HepG2 (cell line): ENCODE data around the gene NELFB. TPM values are rescaled to one million over a fixed set of nuclear protein-coding genes. Genes with fewer than 3 reads are reported as not detected.
A peak's percentile ranks its signal among the peaks of the same experiment; 100 is the strongest.

Experiments
- BCL6 ChIP-seq: IDR thresholded peaks from 2 replicates; pipeline ENCODE4 v1.6.1; 2016; ENCODE audit warnings: missing genetic modification reagents, missing compliant biosample characterization
- CBX2 ChIP-seq, 2 experiments: fragments of 200-600 bp in 1 of 2; sonication (generic); formaldehyde crosslinking in 1 of 2; IDR thresholded peaks; 2 replicates each; pipeline versions ENCODE4 v1.7.0 to v1.8.1; 2018 to 2022; ENCODE audit warnings: low read depth in 2 of 2, low read length in 1 of 2, mild to moderate bottlenecking in 1 of 2, missing genetic modification reagents in 1 of 2
- CCDC6 ChIP-seq: sonication (generic); formaldehyde crosslinking; IDR thresholded peaks from 2 replicates; pipeline ENCODE4 v1.8.1; 2022; ENCODE audit warnings: mild to moderate bottlenecking, missing genetic modification reagents, moderate library complexity
- DDIT3 ChIP-seq: sonication (generic); formaldehyde crosslinking; IDR thresholded peaks from 2 replicates; pipeline ENCODE4 v1.4.0; 2020; ENCODE audit warnings: mild to moderate bottlenecking, missing genetic modification reagents
- HES4 ChIP-seq: sonication (generic); formaldehyde crosslinking; IDR thresholded peaks from 2 replicates; pipeline ENCODE4 v1.9.0; 2021; ENCODE audit warnings: mild to moderate bottlenecking, missing genetic modification reagents, borderline replicate concordance
- HMGXB4 ChIP-seq, 2 experiments: sonication (generic) in 1 of 2; formaldehyde crosslinking in 1 of 2; IDR thresholded peaks; 2 replicates each; pipeline versions ENCODE4 v1.4.0 to v1.6.1; 2018 to 2020; ENCODE audit warnings: missing genetic modification reagents in 2 of 2, borderline replicate concordance in 1 of 2, low read depth in 1 of 2, mild to moderate bottlenecking in 1 of 2, missing biosample characterization in 1 of 2
- HNF4A ChIP-seq: sonication (generic); formaldehyde crosslinking; IDR thresholded peaks from 2 replicates; pipeline ENCODE4 v1.4.0; 2020; ENCODE audit warnings: missing genetic modification reagents
- HNRNPH1 ChIP-seq: fragments of 200-400 bp; formaldehyde crosslinking; optimal IDR thresholded peaks from 2 replicates; pipeline ENCODE3; 2017; ENCODE audit warnings: mild to moderate bottlenecking, low read depth, low read length
- HNRNPLL ChIP-seq: fragments of 200-400 bp; formaldehyde crosslinking; IDR thresholded peaks from 2 replicates; pipeline ENCODE4 v1.6.1; 2017; ENCODE audit warnings: mild to moderate bottlenecking, low read depth, low read length; ENCODE audit not compliant: poor library complexity, severe bottlenecking
- KDM5B ChIP-seq: sonication (generic); formaldehyde crosslinking; IDR thresholded peaks from 2 replicates; pipeline ENCODE4 v1.4.0; 2020; ENCODE audit warnings: missing genetic modification reagents, mild to moderate bottlenecking, borderline replicate concordance
- LCORL ChIP-seq, 2 experiments: fragments of 450-650 bp in 1 of 2; sonication (generic) in 1 of 2; formaldehyde crosslinking in 1 of 2; IDR thresholded peaks; 2 replicates each; pipeline versions ENCODE4 v1.5.0 to v1.6.1; 2017 to 2020; ENCODE audit warnings: antibody characterized with exemption in 1 of 2, missing genetic modification reagents in 1 of 2
- MAFF ChIP-seq: IDR thresholded peaks from 2 replicates; pipeline ENCODE4 v1.6.1; 2011; ENCODE audit warnings: low read depth, low read length, improper control_type of control experiment
- MLX ChIP-seq: IDR thresholded peaks from 2 replicates; pipeline ENCODE4 v1.6.1; 2016
- NONO ChIP-seq, 2 experiments: fragments of 450-650 bp in 1 of 2; sonication (generic) in 1 of 2; formaldehyde crosslinking in 1 of 2; IDR thresholded peaks in 1 of 2; conservative IDR thresholded peaks in 1 of 2; 2 replicates each; pipeline versions ENCODE4 v1.6.1 to v1.8.0; 2017 to 2022; ENCODE audit warnings: mild to moderate bottlenecking in 1 of 2, missing genetic modification reagents in 1 of 2, moderate library complexity in 1 of 2
- NR1H2 ChIP-seq: sonication (generic); formaldehyde crosslinking; IDR thresholded peaks from 2 replicates; pipeline ENCODE4 v1.8.1; 2022; ENCODE audit warnings: low read depth, missing genetic modification reagents, borderline replicate concordance
- PRPF4 ChIP-seq: fragments of 200-400 bp; formaldehyde crosslinking; IDR thresholded peaks from 2 replicates; pipeline ENCODE4 v1.6.1; 2016; ENCODE audit warnings: low read length, low read depth; ENCODE audit not compliant: poor library complexity, severe bottlenecking
- RCOR2 ChIP-seq: IDR thresholded peaks from 2 replicates; pipeline ENCODE4 v1.6.1; 2016; ENCODE audit warnings: missing biosample characterization, missing genetic modification reagents
- SP140L ChIP-seq: sonication (generic); formaldehyde crosslinking; IDR thresholded peaks from 2 replicates; pipeline ENCODE4 v1.4.0; 2020; ENCODE audit warnings: missing genetic modification reagents, borderline replicate concordance
- SRSF4 ChIP-seq: fragments of 200-400 bp; formaldehyde crosslinking; IDR thresholded peaks from one replicate; pipeline ENCODE4 v1.6.1; 2018; ENCODE audit warnings: mild to moderate bottlenecking, low read depth, low read length, moderate library complexity; ENCODE audit not compliant: poor library complexity, severe bottlenecking
- TAF1 ChIP-seq: sonication (generic); formaldehyde crosslinking; IDR thresholded peaks from 2 replicates; pipeline ENCODE4 v1.4.0; 2020; ENCODE audit warnings: missing genetic modification reagents
- THAP11 ChIP-seq: IDR thresholded peaks from 2 replicates; pipeline ENCODE4 v1.6.1; 2016; ENCODE audit warnings: missing biosample characterization, missing genetic modification reagents
- ZFYVE20 ChIP-seq: sonication (generic); formaldehyde crosslinking; IDR thresholded peaks from 2 replicates; pipeline ENCODE4 v1.8.0; 2023; ENCODE audit warnings: low read depth, mild to moderate bottlenecking, moderate library complexity, missing genetic modification reagents, borderline replicate concordance
- ZNF441 ChIP-seq: sonication (generic); formaldehyde crosslinking; IDR thresholded peaks from 2 replicates; pipeline ENCODE4 v1.7.0; 2021; ENCODE audit warnings: missing genetic modification reagents, borderline replicate concordance
- ZNF451 ChIP-seq: sonication (generic); formaldehyde crosslinking; IDR thresholded peaks from 2 replicates; pipeline ENCODE4 v1.5.0; 2020; ENCODE audit warnings: mild to moderate bottlenecking, missing genetic modification reagents
- ZNF672 ChIP-seq: sonication (generic); formaldehyde crosslinking; IDR thresholded peaks from 2 replicates; pipeline ENCODE4 v1.8.1; 2022; ENCODE audit warnings: missing genetic modification reagents
- ZZZ3 ChIP-seq: sonication (generic); formaldehyde crosslinking; IDR thresholded peaks from 2 replicates; pipeline ENCODE4 v1.4.0; 2020; ENCODE audit warnings: missing genetic modification reagents, mild to moderate bottlenecking, borderline replicate concordance
- polyA plus RNA-seq, 8 experiments: library from polyadenylated mRNA; depleted of rRNA in 3 of 8; stranded (reverse) in 7 of 8; unstranded in 1 of 8; fragments of >200 nt; fragmentation: Illumina TruSeq in 4 of 8; extraction: Trizol in 4 of 8; gene quantifications; 2 replicates each; pipeline versions ENCODE4 v1.2.1 to v1.2.3, GENCODE V29; 2011 to 2016; ENCODE audit warnings: low read depth in 4 of 8, missing spikeins in 1 of 8, mixed read lengths in 1 of 8; ENCODE audit not compliant: insufficient read depth in 1 of 8
- total RNA-seq, 5 experiments: library from RNA; depleted of rRNA; stranded (reverse); fragments of >200 nt; fragmentation: Illumina TruSeq; extraction: Trizol; gene quantifications; 2 replicates each; pipeline ENCODE4 v1.2.3, GENCODE V29; 2016; ENCODE audit warnings: low read depth in 1 of 5

NELFB gene
- total and polyA plus RNA-seq, 2 of the 13 experiments (the other 11 are each of a cell fraction or from before 2014, with no cell fraction given), result 26.5 to 45.8 TPM

GRCh38 chr9:137217276-137218211 lies 37.6 kb upstream of the NELFB start (continued):
- TF ChIP-seq BCL6 (CRISPR knock-in tag) (no peak), DDIT3 (CRISPR knock-in tag) (no peak), ZFYVE20 (CRISPR knock-in tag) (peak; percentile 38; the same call in 1 of the 2 replicates), TAF1 (CRISPR knock-in tag) (peak; percentile 64), KDM5B (CRISPR knock-in tag) (peak; percentile 14; the same call in 1 of the 2 replicates), SRSF4 (no peak), SP140L (CRISPR knock-in tag) (no peak), ZNF441 (CRISPR knock-in tag) (no peak), CBX2 (IDR thresholded peaks at IDR 0.05; ENCODE audit: low read depth, low read length) (no peak), CBX2 (CRISPR knock-in tag; IDR thresholded peaks at IDR 0.05; ENCODE audit: low read depth) (no peak), ZNF451 (CRISPR knock-in tag) (no peak; the same call in 1 of the 2 replicates), RCOR2 (no peak), LCORL (IDR thresholded peaks at IDR 0.05) (no peak), LCORL (CRISPR knock-in tag; IDR thresholded peaks at IDR 0.05) (peak; percentile 69), HMGXB4 (CRISPR knock-in tag; IDR thresholded peaks at IDR 0.05; ENCODE audit: borderline replicate concordance in 1 of 2, low read depth in 1 of 2) (no peak; a peak in 2 of 4 replicates), THAP11 (peak; percentile 48), HES4 (CRISPR knock-in tag) (no peak), NONO (IDR thresholded peaks at IDR 0.05) (no peak), NONO (CRISPR knock-in tag; conservative IDR thresholded peaks at IDR 0.05) (no peak; the same call in 1 of the 2 replicates), ZNF672 (CRISPR knock-in tag) (no peak), PRPF4 (no peak), HNRNPLL (peak; percentile 69), NR1H2 (CRISPR knock-in tag) (no peak; the same call in 1 of the 2 replicates), MAFF (no peak), MLX (no peak), CCDC6 (CRISPR knock-in tag) (peak; percentile 58; the same call in 1 of the 2 replicates), HNF4A (CRISPR knock-in tag) (no peak; the same call in 1 of the 2 replicates), ZZZ3 (no peak), HNRNPH1 (no peak)
